ENCODE data around the gene NME3. TPM values are rescaled to one million over a fixed set of nuclear protein-coding genes. Genes with fewer than 3 reads are reported as not detected.

Gene NME3
- total and polyA plus RNA-seq, 8 donors: 18.7 to 420 (median 118) TPM

- no peak overlapping the region for H3K27ac ChIP-seq
- TF ChIP-seq POLR2A (IDR thresholded peaks at IDR 0.05): no peak
- no peak for TF ChIP-seq POLR2AphosphoS5 (IDR thresholded peaks at IDR 0.05)
- no peak for TF ChIP-seq CTCF (IDR thresholded peaks at IDR 0.05)
- TF ChIP-seq EP300 (IDR thresholded peaks at IDR 0.05): no peak
- intact Hi-C loops (cut with DNase I; ENCODE audit: low total_unique reads): no loop called here
- DNase-seq: no peak
- no peaks in the 10 kb centered on the region for H3K27me3 ChIP-seq
- 93 to 97% (median 96%) methylated on average over 14 to 16 of the region's 16 CpGs for WGBS, 5 donors
- no peaks in the 10 kb centered on the region for H3K9me3 ChIP-seq
- peaks cover 37 to 99% (median 94%) of the 10 kb centered on the region in 4 donors for H3K36me3 ChIP-seq
- no peaks in the 10 kb centered on the region for H3K4me1 ChIP-seq
- H3K4me3 ChIP-seq: no peak overlapping the region
Measured at GRCh38 chr16:1751946-1752345, 19.4 kb downstream of the NME3 start.

GRCh38 chr16:1749152-1750117 is 21.9 kb downstream of the NME3 start:
- no peak overlapping the region for H3K27ac ChIP-seq

GRCh38 chr16:1747934-1748333 is 23.4 kb downstream of the NME3 start:
- no peaks in the 10 kb centered on the region for H3K27me3 ChIP-seq
- H3K36me3 ChIP-seq: peaks cover 58 to 100% (median 100%) of the 10 kb centered on the region in 4 donors
- TF ChIP-seq POLR2AphosphoS5 (IDR thresholded peaks at IDR 0.05) (no peak), EP300 (IDR thresholded peaks at IDR 0.05) (no peak)
- DNase-seq: no peak
- 89 to 95% (median 91%) methylated on average over 3 to 11 of the region's 11 CpGs for WGBS, 5 donors
- no peaks in the 10 kb centered on the region for H3K4me1 ChIP-seq
- intact Hi-C loops (cut with DNase I; ENCODE audit: low total_unique reads): no loop called here
- no peak overlapping the region for H3K27ac ChIP-seq
- no peaks in the 10 kb centered on the region for H3K9me3 ChIP-seq
- H3K4me3 ChIP-seq: no peak overlapping the region

More at GRCh38 chr16:1749152-1750117, 21.9 kb downstream of the NME3 start:
- Histone ChIP-seq H3K9me3 (no peaks in the 10 kb centered on the region), H3K4me3 (no peak overlapping the region), H3K27me3 (no peaks in the 10 kb centered on the region), H3K4me1 (no peaks in the 10 kb centered on the region), H3K36me3 (peaks cover 46 to 99% (median 98%) of the 10 kb centered on the region in 4 donors)
- TF ChIP-seq POLR2AphosphoS5 (IDR thresholded peaks at IDR 0.05): no peak
- TF ChIP-seq CTCF (IDR thresholded peaks at IDR 0.05): no peak
- TF ChIP-seq POLR2A (IDR thresholded peaks at IDR 0.05): no peak
- no peak for TF ChIP-seq EP300 (IDR thresholded peaks at IDR 0.05)
- DNase-seq: no peak
- WGBS, 5 donors: 95 to 97% (median 96%) methylated on average over 25 to 29 of the region's 29 CpGs
- intact Hi-C loops (cut with DNase I; ENCODE audit: low total_unique reads): no loop called here

GRCh38 chr16:1746693-1747195 is 24.6 kb downstream of the NME3 start:
- Histone ChIP-seq H3K4me1 (no peaks in the 10 kb centered on the region), H3K36me3 (peaks cover 57 to 99% (median 95%) of the 10 kb centered on the region in 4 donors), H3K9me3 (no peaks in the 10 kb centered on the region), H3K27me3 (no peaks in the 10 kb centered on the region), H3K4me3 (no peak overlapping the region), H3K27ac (no peak overlapping the region)
- WGBS, 5 donors: 89 to 93% (median 92%) methylated on average over 15 to 31 of the region's 31 CpGs
- intact Hi-C loops (cut with DNase I; ENCODE audit: low total_unique reads): no loop called here
- TF ChIP-seq EP300 (IDR thresholded peaks at IDR 0.05) (no peak), POLR2AphosphoS5 (IDR thresholded peaks at IDR 0.05) (no peak)
- no peak for DNase-seq

GRCh38 chr16:1745900-1746692 is 25.2 kb downstream of the NME3 start:
- H3K36me3 ChIP-seq: peaks cover 52 to 99% (median 95%) of the 10 kb centered on the region in 4 donors
- TF ChIP-seq POLR2A (IDR thresholded peaks at IDR 0.05): no peak
- no peak for TF ChIP-seq CTCF (IDR thresholded peaks at IDR 0.05)
- no peak for TF ChIP-seq EP300 (IDR thresholded peaks at IDR 0.05)
- no peak for TF ChIP-seq POLR2AphosphoS5 (IDR thresholded peaks at IDR 0.05)
- 92 to 95% (median 94%) methylated on average over 20 to 29 of the region's 29 CpGs for WGBS, 5 donors
- no peak overlapping the region for H3K27ac ChIP-seq
- H3K9me3 ChIP-seq: no peaks in the 10 kb centered on the region
- intact Hi-C loops (cut with DNase I; ENCODE audit: low total_unique reads): no loop called here
- no peak for DNase-seq
- no peaks in the 10 kb centered on the region for H3K4me1 ChIP-seq
- H3K4me3 ChIP-seq: no peak overlapping the region
- no peaks in the 10 kb centered on the region for H3K27me3 ChIP-seq
